Panc1 (cell line): ENCODE results near the gene SNX15. TPM values are rescaled to one million over a fixed set of nuclear protein-coding genes. Genes with fewer than 3 reads are reported as not detected.

Experiments used
- ATAC-seq: fragments of 200-7000 bp; cut with Tn5 transposase; 2 replicates; pipeline ENCODE4 v1.9.1; 2020; ENCODE audit warnings: mild to moderate bottlenecking, moderate library complexity
- BruUV-seq: library from RNA; stranded (reverse); fragments of 400-500 nt; replicated peaks from 2 replicates; lab custom pipeline; 2021; lab: Mats Ljungman, UMichigan
- CTCF ChIA-PET: fragments of 300-600 bp; sonication (Branson Sonifier 250); formaldehyde crosslinking; loops from one replicate; lab custom pipeline; 2022; ENCODE audit warnings: antibody characterized with exemption; lab: Charles Lee
- POLR2A ChIA-PET: fragments of 300-600 bp; sonication (Branson Sonifier 250); formaldehyde crosslinking; loops from one replicate; lab custom pipeline; 2022; ENCODE audit warnings: antibody characterized with exemption; lab: Charles Lee
- DNase-seq: peaks from one replicate; pipeline ENCODE4 v3.0.0-alpha.2; 2010; ENCODE audit warnings: low read depth, low spot score
- H3K27ac ChIP-seq: 2 replicates; pipeline ENCODE4 v1.5.1; 2011; ENCODE audit warnings: mild to moderate bottlenecking, low read length, inconsistent platforms
- H3K27me3 ChIP-seq: fragments of 200-500 bp; sonication (Bioruptor generic); 2 replicates; pipeline ENCODE4 v1.6.0; 2014; ENCODE audit warnings: low read length, inconsistent platforms; ENCODE audit not compliant: control insufficient read depth, insufficient read depth
- H3K36me3 ChIP-seq: fragments of 200-500 bp; sonication (Bioruptor generic); 2 replicates; pipeline ENCODE4 v1.5.1; 2014; ENCODE audit warnings: inconsistent platforms, mild to moderate bottlenecking, low read length, moderate library complexity; ENCODE audit not compliant: control insufficient read depth, insufficient read depth
- H3K4me1 ChIP-seq: 2 replicates; pipeline ENCODE4 v1.5.1; 2011; ENCODE audit warnings: inconsistent platforms, mild to moderate bottlenecking, low read length, moderate library complexity; ENCODE audit not compliant: control insufficient read depth, insufficient read depth
- H3K4me3 ChIP-seq, 2 experiments: 2 replicates each; pipeline ENCODE4 v1.5.1; 2011 to 2012; ENCODE audit warnings: low read depth in 2 of 2, low read length in 2 of 2, mild to moderate bottlenecking in 2 of 2, inconsistent platforms in 1 of 2, moderate library complexity in 1 of 2
- H3K9me3 ChIP-seq: fragments of 200-500 bp; sonication (Bioruptor generic); 2 replicates; pipeline ENCODE4 v1.5.1; 2014; ENCODE audit warnings: low read depth, mild to moderate bottlenecking, inconsistent platforms, low read length, moderate library complexity; ENCODE audit not compliant: control insufficient read depth, insufficient read depth
- CTCF ChIP-seq: fragments of 450-650 bp; IDR thresholded peaks from 2 replicates; pipeline ENCODE4 v1.5.1; 2017; ENCODE audit warnings: mild to moderate bottlenecking
- POLR2AphosphoS5 ChIP-seq: IDR thresholded peaks from 2 replicates; pipeline ENCODE4 v1.6.1; 2012; ENCODE audit warnings: mild to moderate bottlenecking, low read depth, low read length, moderate library complexity
- REST ChIP-seq, 2 experiments: IDR thresholded peaks; 2 replicates each; pipeline ENCODE4 v1.6.1; 2011 to 2012; ENCODE audit warnings: low read depth in 2 of 2, control low read depth in 1 of 2, low read length in 1 of 2, mild to moderate bottlenecking in 1 of 2, moderate library complexity in 1 of 2; ENCODE audit not compliant: insufficient read depth in 1 of 2
- SIN3A ChIP-seq: IDR thresholded peaks from 2 replicates; pipeline ENCODE4 v1.6.1; 2012; ENCODE audit warnings: low read depth, mild to moderate bottlenecking, low read length, moderate library complexity, borderline replicate concordance; ENCODE audit not compliant: insufficient read depth
- TCF7L2 ChIP-seq: IDR thresholded peaks from 2 replicates; pipeline ENCODE4 v1.6.1; 2011; ENCODE audit warnings: mild to moderate bottlenecking, low read depth, low read length, inconsistent platforms
- in situ Hi-C: cut with HindIII; loops from 2 replicates; pipeline ENCODE4 v1.10.0; 2016; ENCODE audit warnings: low sequenced_read_pairs, low pct_unique_long_range_greater_than_20kb
- intact Hi-C: fragments of 100-400 bp; cut with micrococcal nuclease; formaldehyde crosslinking; loops from one replicate; pipeline ENCODE4 v1.10.0; 2022; ENCODE audit not compliant: unreplicated experiment
- total RNA-seq: library from RNA; stranded (reverse); gene quantifications from one replicate; pipeline ENCODE4 v1.2.1, GENCODE V29; 2021; ENCODE audit not compliant: unreplicated experiment

SNX15 gene
- total RNA-seq, 1 experiment from 2014 or later, result 51.5 TPM

- Histone ChIP-seq H3K4me3 (peak overlapping the region; percentile 81 to 99), H3K27ac (peak overlapping the region; percentile 96), H3K36me3 (peaks cover 8% of the 10 kb centered on the region), H3K27me3 (no peaks in the 10 kb centered on the region), H3K9me3 (no peaks in the 10 kb centered on the region), H3K4me1 (peaks cover 27% of the 10 kb centered on the region)
- ATAC-seq (peak; percentile 1; the same call in 1 of the 2 replicates), DNase-seq (no peak)
- CTCF ChIA-PET, result no interaction called here
- POLR2A ChIA-PET, result no interaction called here
- in situ Hi-C loops (no loop called here), intact Hi-C loops (no loop called here)
- BruUV-seq, result no TSS peak
- TF ChIP-seq POLR2AphosphoS5 (no peak), SIN3A (no peak), REST (IDR thresholded peaks at IDR 0.05; ENCODE audit: insufficient read depth in 1 of 2, low read depth in 2 of 2, low read length in 1 of 2) (0 out of 4 replicates have a peak, but pooled peaks of 1 of the 2 experiments have one; percentile 27)
These were observed 56.0 kb downstream of the SNX15 start for GRCh38 chr11:65083134-65083833.

- peak; percentile 92 for TF ChIP-seq POLR2AphosphoS5
- TF ChIP-seq SIN3A, result peak; percentile 99
- TF ChIP-seq CTCF, result no peak
- TF ChIP-seq REST (IDR thresholded peaks at IDR 0.05; ENCODE audit: insufficient read depth in 1 of 2, low read depth in 2 of 2, low read length in 1 of 2), result peak in 1 of 2 experiments; percentile 60; a peak in 1 of 4 replicates
- no peak for TF ChIP-seq TCF7L2
- ChIA-PET POLR2A (no interaction called here), CTCF (no interaction called here)
- ATAC-seq (peak; percentile 98), DNase-seq (peak; percentile 73)
- H3K9me3 ChIP-seq, result no peaks in the 10 kb centered on the region
- in situ Hi-C loops (no loop called here), intact Hi-C loops (no loop called here)
- peaks cover 8% of the 10 kb centered on the region for H3K36me3 ChIP-seq
- peak within 1 kb of the TSS; percentile 81 to 99 for H3K4me3 ChIP-seq
- no peaks in the 10 kb centered on the region for H3K27me3 ChIP-seq
- no TSS peak for BruUV-seq
- H3K27ac ChIP-seq, result peak within 1 kb of the TSS; percentile 96
- H3K4me1 ChIP-seq, result peaks cover 20% of the 10 kb centered on the region
These were observed 56.8 kb downstream of the SNX15 start, which contains the start of the genes CDCA5 and ZFPL1 for GRCh38 chr11:65083834-65084597. TSS of gene CDCA5 (minus strand) at chr11:65084040. CDS start at chr11:65083978, 62 bp downstream. TSS of gene ZFPL1 (plus strand) at chr11:65084222. CDS start at chr11:65084699, 477 bp downstream.
